GM23248 (cell line): ENCODE results near the gene STX4. TPM values are rescaled to one million over a fixed set of nuclear protein-coding genes. Genes with fewer than 3 reads are reported as not detected.
A peak's percentile ranks its signal among the peaks of the same experiment; 100 is the strongest.

Experiments
- DNase-seq: peaks from one replicate; pipeline ENCODE4 v3.0.0-alpha.2; 2015
- H2AFZ ChIP-seq: fragments of 200-600 bp; sonication (generic); 2 replicates; pipeline ENCODE4 v1.6.1; 2016; ENCODE audit warnings: antibody characterized with exemption
- H3F3A ChIP-seq: fragments of 200-600 bp; sonication (generic); 2 replicates; pipeline ENCODE4 v1.6.1; 2016; ENCODE audit warnings: mild to moderate bottlenecking, antibody characterized with exemption, mixed run types; ENCODE audit not compliant: insufficient read depth
- H3K27ac ChIP-seq: fragments of 200-600 bp; sonication (generic); 2 replicates; pipeline ENCODE4 v1.5.1; 2016; ENCODE audit warnings: mild to moderate bottlenecking
- H3K27me3 ChIP-seq: fragments of 200-600 bp; sonication (generic); replicated peaks from 2 replicates; pipeline ENCODE4 v1.6.1; 2016; ENCODE audit warnings: mild to moderate bottlenecking; ENCODE audit not compliant: insufficient read depth
- H3K36me3 ChIP-seq: fragments of 200-600 bp; sonication (generic); 2 replicates; pipeline ENCODE4 v1.6.1; 2016; ENCODE audit warnings: low read depth, mild to moderate bottlenecking
- H3K4me1 ChIP-seq: fragments of 200-600 bp; sonication (generic); 2 replicates; pipeline ENCODE4 v1.6.1; 2016; ENCODE audit warnings: mild to moderate bottlenecking; ENCODE audit not compliant: insufficient read depth
- H3K4me2 ChIP-seq: fragments of 200-600 bp; sonication (generic); one replicate; pipeline ENCODE4 v1.6.1; 2016; ENCODE audit warnings: mild to moderate bottlenecking; ENCODE audit not compliant: unreplicated experiment
- H3K4me3 ChIP-seq: fragments of 200-600 bp; sonication (generic); 2 replicates; pipeline ENCODE4 v1.5.1; 2016; ENCODE audit warnings: mild to moderate bottlenecking
- H3K79me2 ChIP-seq: fragments of 200-600 bp; sonication (generic); 2 replicates; pipeline ENCODE4 v1.6.1; 2016; ENCODE audit warnings: mild to moderate bottlenecking; ENCODE audit not compliant: insufficient read depth
- H3K9ac ChIP-seq: fragments of 200-600 bp; sonication (generic); 2 replicates; pipeline ENCODE4 v1.6.1; 2016; ENCODE audit warnings: mild to moderate bottlenecking
- H3K9me2 ChIP-seq: fragments of 200-600 bp; sonication (generic); 2 replicates; pipeline ENCODE4 v1.6.1; 2016; ENCODE audit warnings: mixed run types, mild to moderate bottlenecking, moderate library complexity; ENCODE audit not compliant: insufficient read depth
- H3K9me3 ChIP-seq: fragments of 200-600 bp; sonication (generic); one replicate; pipeline ENCODE4 v1.6.1; 2017; ENCODE audit warnings: low read depth
- H4K20me1 ChIP-seq: fragments of 200-600 bp; sonication (generic); 2 replicates; pipeline ENCODE4 v1.6.0; 2016; ENCODE audit not compliant: insufficient read depth
- EZH2 ChIP-seq: fragments of 200-600 bp; sonication (generic); IDR thresholded peaks from 2 replicates; pipeline ENCODE4 v1.6.1; 2018; ENCODE audit warnings: antibody characterized with exemption, mild to moderate bottlenecking; ENCODE audit not compliant: insufficient read depth, poor library complexity, severe bottlenecking
- EZH2phosphoT487 ChIP-seq: fragments of 200-600 bp; sonication (generic); IDR thresholded peaks from 2 replicates; pipeline ENCODE4 v1.6.1; 2018; ENCODE audit warnings: antibody characterized with exemption, moderate library complexity, mild to moderate bottlenecking, low read depth; ENCODE audit not compliant: insufficient read depth
- WGBS, 2 experiments: methylation state at CpG; one replicate each; pipeline ENCODE4 v1.1.6; 2015 to 2017; ENCODE audit warnings: low lambda C conversion rate in 2 of 2, low coverage in 1 of 2; ENCODE audit errors: missing lambda C conversion rate in 2 of 2; 5-methylcytosine and 5-hydroxymethylcytosine counted together
- in situ Hi-C: fragments of 300-500 bp; cut with MboI; formaldehyde crosslinking; loops from 2 replicates; pipeline ENCODE4 v1.15.0; 2020
- polyA plus RNA-seq: library from polyadenylated mRNA; unstranded; fragments of >200 nt; fragmentation: Nextera tagmentation; extraction: Ambion mirVana; gene quantifications from 2 replicates; pipeline ENCODE4 v1.2.1, GENCODE V29; 2016
- total RNA-seq: library from RNA; depleted of rRNA; stranded (reverse); fragments of >200 nt; shearing (Covaris generic); gene quantifications from 2 replicates; pipeline ENCODE4 v1.2.3, GENCODE V29; 2014

STX4 gene
- total and polyA plus RNA-seq, 2 experiments from 2014 or later: 24.9 to 52.1 TPM

- no peaks in the 10 kb centered on the region; the same call in 1 of the 2 replicates for H4K20me1 ChIP-seq
- 1 to 3% methylated on average over 43 to 47 of the region's 47 CpGs for WGBS, 2 experiments
- H3K4me2 ChIP-seq: peak overlapping the region; percentile 82
Measured at GRCh38 chr16:31033709-31034492, 543 bp downstream of the STX4 start.

DNA sequence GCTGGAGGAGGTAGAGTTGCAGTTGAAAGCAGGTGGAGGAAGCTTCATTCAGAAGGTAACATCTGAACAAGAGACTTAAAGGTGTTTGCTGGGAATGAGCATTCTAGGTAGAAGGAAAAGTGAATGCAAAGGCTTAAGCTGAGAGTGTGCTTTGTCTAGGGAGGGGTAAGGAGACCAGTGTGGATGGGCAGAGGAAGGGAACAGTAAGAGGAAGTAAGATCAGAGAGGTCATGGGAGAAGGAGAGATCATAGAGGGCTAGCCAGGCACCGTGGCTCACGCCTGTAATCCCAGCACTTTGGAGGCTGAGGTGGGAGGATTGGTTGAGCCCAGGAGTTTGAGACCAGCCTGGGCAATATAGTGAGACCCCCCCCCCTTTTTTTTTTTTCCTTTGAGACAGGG lies 3.3 kb downstream of the STX4 start:
- no peak overlapping the region for H2AFZ ChIP-seq
- no peak for TF ChIP-seq EZH2phosphoT487
- no peak for TF ChIP-seq EZH2
- H3K4me3 ChIP-seq: no peak overlapping the region
- H3K27ac ChIP-seq: no peak overlapping the region
- H3K27me3 ChIP-seq: no peaks in the 10 kb centered on the region
- no peak overlapping the region for H3K4me2 ChIP-seq
- peaks cover 7% of the 10 kb centered on the region; the same call in 1 of the 2 replicates for H3K4me1 ChIP-seq
- H3K36me3 ChIP-seq: peaks cover 15% of the 10 kb centered on the region; the same call in 1 of the 2 replicates
- H3K79me2 ChIP-seq: peaks cover 38% of the 10 kb centered on the region
- 72 to 91% methylated on average over 2 of the region's 2 CpGs for WGBS, 2 experiments
- H3K9me3 ChIP-seq: no peaks in the 10 kb centered on the region
- H3K9ac ChIP-seq: no peak overlapping the region
- in situ Hi-C loops: no loop called here
- no peaks in the 10 kb centered on the region; the same call in 1 of the 2 replicates for H4K20me1 ChIP-seq
- no peaks in the 10 kb centered on the region for H3K9me2 ChIP-seq
- no peak for DNase-seq
- H3F3A ChIP-seq: peaks cover 8% of the 10 kb centered on the region

More at GRCh38 chr16:31033709-31034492, 543 bp downstream of the STX4 start:
- Histone ChIP-seq H2AFZ (peak overlapping the region; percentile 79), H3K9ac (peak overlapping the region; percentile 96), H3F3A (peaks cover 8% of the 10 kb centered on the region), H3K27me3 (no peaks in the 10 kb centered on the region), H3K36me3 (peaks cover 12% of the 10 kb centered on the region; the same call in 1 of the 2 replicates), H3K4me1 (peaks cover 7% of the 10 kb centered on the region; the same call in 1 of the 2 replicates), H3K9me3 (no peaks in the 10 kb centered on the region), H3K4me3 (peak overlapping the region; percentile 98), H3K79me2 (peaks cover 38% of the 10 kb centered on the region), H3K9me2 (no peaks in the 10 kb centered on the region), H3K27ac (peak overlapping the region; percentile 97)
- no peak for TF ChIP-seq EZH2phosphoT487
- TF ChIP-seq EZH2: no peak
- in situ Hi-C loops: no loop called here
- DNase-seq: peak; percentile 94

DNA sequence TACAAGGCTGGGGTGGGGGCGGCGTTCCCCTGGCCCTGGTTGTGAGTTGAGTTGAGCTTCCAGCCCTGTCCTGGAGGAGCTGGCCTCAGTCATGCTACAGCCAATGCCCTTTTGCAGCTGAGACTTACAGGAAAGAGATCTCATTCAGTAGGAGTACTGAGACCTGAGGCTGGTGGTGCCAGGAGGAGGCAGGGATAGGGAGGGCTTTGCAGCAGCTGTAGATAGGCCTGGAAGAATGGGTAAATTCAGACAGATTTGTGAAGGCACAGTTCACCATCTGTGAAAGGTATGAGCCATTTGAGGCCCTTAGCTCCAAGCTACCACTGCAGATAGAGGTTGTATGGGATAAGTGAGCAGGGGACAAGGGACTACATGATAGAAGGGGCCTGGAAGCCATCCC lies 5.6 kb downstream of the STX4 start:
- H3K36me3 ChIP-seq: peaks cover 18% of the 10 kb centered on the region; the same call in 1 of the 2 replicates
- in situ Hi-C loops: no loop called here
- H3K79me2 ChIP-seq: peaks cover 32% of the 10 kb centered on the region
- WGBS, 2 experiments: 97 to 100% methylated on average over 2 of the region's 2 CpGs
- no peak overlapping the region for H2AFZ ChIP-seq
- no peaks in the 10 kb centered on the region for H3F3A ChIP-seq
- no peaks in the 10 kb centered on the region; the same call in 1 of the 2 replicates for H4K20me1 ChIP-seq
- no peak overlapping the region for H3K4me2 ChIP-seq
- no peaks in the 10 kb centered on the region for H3K27me3 ChIP-seq
- H3K9ac ChIP-seq: no peak overlapping the region
- H3K9me3 ChIP-seq: no peaks in the 10 kb centered on the region
- DNase-seq: no peak
- H3K4me3 ChIP-seq: no peak overlapping the region
- TF ChIP-seq EZH2 (no peak), EZH2phosphoT487 (no peak)
- no peak overlapping the region for H3K27ac ChIP-seq
- no peaks in the 10 kb centered on the region for H3K9me2 ChIP-seq
- peaks cover 7% of the 10 kb centered on the region; the same call in 1 of the 2 replicates for H3K4me1 ChIP-seq

GRCh38 chr16:31042866-31043265 lies 9.5 kb downstream of the STX4 start:
- Histone ChIP-seq H3K9me3 (no peaks in the 10 kb centered on the region), H3K36me3 (peaks cover 9% of the 10 kb centered on the region; the same call in 1 of the 2 replicates), H3K4me2 (no peak overlapping the region), H3K27ac (no peak overlapping the region), H3K79me2 (no peaks in the 10 kb centered on the region), H2AFZ (no peak overlapping the region), H4K20me1 (no peaks in the 10 kb centered on the region), H3K9ac (no peak overlapping the region), H3K4me3 (no peak overlapping the region), H3K4me1 (no peaks in the 10 kb centered on the region), H3K9me2 (no peaks in the 10 kb centered on the region), H3F3A (no peaks in the 10 kb centered on the region), H3K27me3 (no peaks in the 10 kb centered on the region)
- no peak for DNase-seq
- WGBS, 2 experiments: 91 to 94% methylated on average over 10 of the region's 10 CpGs
- TF ChIP-seq EZH2phosphoT487 (no peak), EZH2 (no peak)
- in situ Hi-C loops: no loop called here
